Measurements from ENCODE around the gene CACNG5.
A peak's percentile ranks its signal among the peaks of the same experiment; 100 is the strongest.

The CACNG5 gene

DNA sequence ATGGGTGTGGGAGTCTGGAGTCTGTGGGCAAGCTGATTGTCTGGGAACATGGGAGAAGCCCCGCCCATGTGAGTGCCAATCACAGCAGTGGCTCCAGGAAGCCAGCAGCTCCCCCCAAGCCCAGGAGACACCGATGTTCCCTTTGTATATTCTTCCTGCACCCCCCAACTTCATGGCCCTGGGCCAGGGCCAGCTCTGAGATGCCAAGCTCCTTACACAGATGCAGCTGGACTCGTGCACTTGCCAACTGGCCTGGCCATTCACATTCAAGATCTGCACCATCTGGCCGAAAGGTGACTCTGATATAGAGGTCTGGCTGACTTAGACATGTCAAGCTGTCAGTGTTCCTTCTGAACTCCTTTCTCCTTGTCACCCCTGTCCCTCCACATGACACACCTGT, 50.5 kb downstream of the CACNG5 start:
- no peak for DNase-seq (ENCODE audit: low read depth)
- TF ChIP-seq, protein P1, sequence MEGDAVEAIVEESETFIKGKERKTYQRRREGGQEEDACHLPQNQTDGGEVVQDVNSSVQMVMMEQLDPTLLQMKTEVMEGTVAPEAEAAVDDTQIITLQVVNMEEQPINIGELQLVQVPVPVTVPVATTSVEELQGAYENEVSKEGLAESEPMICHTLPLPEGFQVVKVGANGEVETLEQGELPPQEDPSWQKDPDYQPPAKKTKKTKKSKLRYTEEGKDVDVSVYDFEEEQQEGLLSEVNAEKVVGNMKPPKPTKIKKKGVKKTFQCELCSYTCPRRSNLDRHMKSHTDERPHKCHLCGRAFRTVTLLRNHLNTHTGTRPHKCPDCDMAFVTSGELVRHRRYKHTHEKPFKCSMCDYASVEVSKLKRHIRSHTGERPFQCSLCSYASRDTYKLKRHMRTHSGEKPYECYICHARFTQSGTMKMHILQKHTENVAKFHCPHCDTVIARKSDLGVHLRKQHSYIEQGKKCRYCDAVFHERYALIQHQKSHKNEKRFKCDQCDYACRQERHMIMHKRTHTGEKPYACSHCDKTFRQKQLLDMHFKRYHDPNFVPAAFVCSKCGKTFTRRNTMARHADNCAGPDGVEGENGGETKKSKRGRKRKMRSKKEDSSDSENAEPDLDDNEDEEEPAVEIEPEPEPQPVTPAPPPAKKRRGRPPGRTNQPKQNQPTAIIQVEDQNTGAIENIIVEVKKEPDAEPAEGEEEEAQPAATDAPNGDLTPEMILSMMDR (IDR thresholded peaks at IDR 0.05; ENCODE audit: low read length, missing control alignments), result no peak

DNA sequence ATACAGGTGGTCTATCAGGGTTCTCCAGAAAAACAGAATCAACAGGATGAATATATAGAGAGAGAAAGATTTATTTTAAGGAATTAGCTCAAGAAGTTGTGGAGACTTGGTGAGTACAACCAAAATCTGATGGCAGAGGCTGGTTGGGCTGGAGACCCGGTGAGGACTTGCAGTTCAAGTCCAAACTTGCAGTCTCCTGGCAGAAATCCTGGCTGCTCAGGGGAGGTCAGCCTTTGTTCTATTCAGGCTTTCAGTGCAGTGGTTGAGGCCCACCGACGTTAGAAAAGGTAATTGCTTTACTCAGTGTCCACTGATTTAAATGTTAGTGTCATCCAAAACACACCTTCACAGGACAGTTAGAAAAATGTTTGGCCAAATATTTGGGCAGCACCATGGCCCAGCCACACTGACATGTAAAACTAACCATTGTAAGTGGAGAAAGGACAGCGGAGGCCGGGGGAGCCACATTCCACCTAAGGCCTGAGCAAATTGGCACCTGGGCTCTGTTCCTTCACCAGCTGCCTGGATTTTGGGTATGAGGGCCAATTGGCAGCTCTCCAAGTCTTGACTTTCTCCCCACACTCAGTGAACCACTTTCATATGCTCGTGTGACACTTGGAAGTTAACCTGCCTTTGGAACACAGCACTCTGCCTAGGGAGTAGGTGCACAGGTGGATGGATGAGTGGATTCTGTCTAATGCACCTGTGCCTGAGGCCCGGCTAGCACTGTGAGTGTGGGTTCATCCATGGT, 54.7 kb downstream of the CACNG5 start:
- no peak for DNase-seq (ENCODE audit: low read depth)
- TF ChIP-seq, protein P1 (IDR thresholded peaks at IDR 0.05; ENCODE audit: low read length, missing control alignments), result no peak
- no peak overlapping the region for H3K4me3 ChIP-seq (replicated peaks; ENCODE audit: low read depth, low read length)

More for the DNA sequence above, 50.5 kb downstream of the CACNG5 start:
- H3K4me3 ChIP-seq (replicated peaks; ENCODE audit: low read depth, low read length), result no peak overlapping the region

DNA sequence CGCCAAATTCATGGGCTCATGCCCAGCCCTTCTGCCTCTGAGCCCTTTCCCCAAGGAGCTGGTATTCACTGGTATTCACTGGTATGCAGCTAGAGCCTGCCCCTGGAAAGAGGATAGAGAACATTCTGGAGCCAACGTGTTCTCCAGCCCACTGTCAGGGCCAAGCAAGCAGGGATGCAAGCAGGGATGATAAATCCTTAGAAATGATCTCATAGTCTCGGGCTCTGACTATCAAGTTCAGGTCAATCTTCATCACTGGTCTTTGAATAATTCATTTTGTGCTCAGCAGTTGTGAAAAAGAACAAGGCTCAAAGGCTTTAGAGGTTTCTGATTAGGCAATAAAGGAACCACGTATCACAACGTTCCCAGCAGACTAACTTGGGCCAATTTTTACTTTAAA, 57.3 kb downstream of the CACNG5 start:
- TF ChIP-seq, protein P1 (IDR thresholded peaks at IDR 0.05; ENCODE audit: low read length, missing control alignments), result no peak
- DNase-seq (ENCODE audit: low read depth), result peak; percentile 4
- no peak overlapping the region for H3K4me3 ChIP-seq (replicated peaks; ENCODE audit: low read depth, low read length)

DNA sequence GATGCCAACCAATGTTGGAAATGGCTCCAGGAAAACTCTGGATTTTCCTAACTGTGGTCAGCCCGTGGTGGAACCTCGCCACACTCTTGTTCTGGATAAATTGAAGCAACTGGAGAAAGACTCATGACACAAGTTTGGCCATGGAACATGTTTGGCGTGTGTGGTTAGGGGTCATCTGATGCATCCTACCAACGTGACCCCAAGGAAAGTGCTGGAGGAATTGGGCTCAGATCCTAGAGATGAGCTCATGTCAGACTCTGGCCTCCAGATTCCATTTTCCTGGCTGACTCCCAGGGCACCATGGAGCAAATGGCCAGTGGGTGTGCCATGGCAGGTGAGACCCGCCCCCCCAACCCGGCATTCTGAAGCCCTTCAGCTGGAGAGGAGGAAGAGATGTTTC, 58.5 kb downstream of the CACNG5 start:
- DNase-seq (ENCODE audit: low read depth), result no peak
- H3K4me3 ChIP-seq (replicated peaks; ENCODE audit: low read depth, low read length), result no peak overlapping the region
- TF ChIP-seq, protein P1 (IDR thresholded peaks at IDR 0.05; ENCODE audit: low read length, missing control alignments), result no peak

DNA sequence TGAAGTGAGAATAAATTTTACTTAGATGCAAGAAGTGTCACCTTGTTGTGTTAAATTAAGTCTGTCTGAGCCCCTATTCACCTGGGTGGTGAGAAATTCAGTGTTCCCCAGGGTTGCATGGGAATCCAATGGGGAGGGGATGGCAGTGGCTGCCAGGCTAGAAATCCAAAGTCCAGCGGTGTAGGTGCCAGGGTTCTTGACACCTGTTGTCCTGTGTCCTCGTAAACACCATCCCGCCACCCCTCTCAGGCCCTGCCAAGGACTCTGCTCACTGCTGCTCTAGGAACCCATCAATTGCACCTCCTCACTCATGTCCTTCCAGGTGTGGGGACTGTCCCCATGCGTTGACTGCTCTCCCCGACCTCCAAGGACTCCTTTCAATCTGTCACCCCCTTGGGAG, 58.9 kb downstream of the CACNG5 start:
- no peak overlapping the region for H3K4me3 ChIP-seq (replicated peaks; ENCODE audit: low read depth, low read length)
- no peak for DNase-seq (ENCODE audit: low read depth)
- TF ChIP-seq, protein P1 (IDR thresholded peaks at IDR 0.05; ENCODE audit: low read length, missing control alignments), result no peak

DNA sequence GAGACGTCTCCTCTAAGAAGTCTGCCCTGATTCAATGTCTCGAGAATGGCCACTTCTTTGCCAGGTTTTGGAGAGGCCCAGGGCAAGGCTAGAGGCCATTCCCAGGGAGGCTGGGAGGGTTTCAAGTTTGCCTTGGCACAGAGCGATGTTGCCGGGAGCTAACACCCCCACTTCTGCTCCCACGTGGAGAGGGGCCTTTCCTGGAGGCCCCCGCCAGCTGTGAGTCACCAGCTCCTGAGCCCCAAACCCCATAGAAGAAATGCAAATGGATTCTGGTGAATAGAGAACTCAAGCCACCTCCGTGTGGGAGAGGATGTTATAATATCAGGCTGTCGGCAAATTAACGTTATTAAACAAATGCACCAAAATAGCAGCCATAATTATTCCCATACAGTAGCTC, 62.2 kb downstream of the CACNG5 start:
- TF ChIP-seq, protein P1 (IDR thresholded peaks at IDR 0.05; ENCODE audit: low read length, missing control alignments), result no peak
- no peak for DNase-seq (ENCODE audit: low read depth)

DNA sequence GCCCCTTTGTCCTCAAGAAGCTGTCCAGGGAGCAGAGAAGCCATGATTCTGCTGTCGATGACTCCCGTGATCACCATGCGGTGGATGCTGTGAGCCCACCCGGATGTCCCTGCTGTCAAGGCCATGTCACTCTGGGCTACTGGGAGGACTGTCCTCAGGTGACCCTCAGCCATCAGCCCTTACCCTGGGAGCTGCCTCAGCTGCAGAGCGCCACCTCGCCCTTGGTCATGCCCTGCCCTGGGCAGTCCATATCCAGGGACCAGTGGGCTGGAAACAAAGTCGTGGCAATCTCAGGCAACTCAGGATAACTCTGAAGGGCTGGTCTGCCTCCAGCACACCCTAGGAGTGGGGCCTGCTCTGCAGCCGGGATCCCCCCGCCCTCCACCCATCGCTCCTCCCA, 63.6 kb downstream of the CACNG5 start:
- TF ChIP-seq, protein P1 (IDR thresholded peaks at IDR 0.05; ENCODE audit: low read length, missing control alignments), result no peak
- no peak for DNase-seq (ENCODE audit: low read depth)
- H3K4me3 ChIP-seq (replicated peaks; ENCODE audit: low read depth, low read length), result no peak overlapping the region

More for the DNA sequence above, 62.2 kb downstream of the CACNG5 start:
- no peak overlapping the region for H3K4me3 ChIP-seq (replicated peaks; ENCODE audit: low read depth, low read length)

Data from fibroblast of pulmonary artery (primary cell).